SKM-1 treated with dmso at 0.1 percent for 144 hours (cell line): ENCODE measurements around the gene USP31.

Experiments used
- DNase-seq: peaks from one replicate; lab custom pipeline; 2025; ENCODE audit not compliant: unreplicated experiment; lab: John Stamatoyannopoulos, UW

The USP31 gene, protein sequence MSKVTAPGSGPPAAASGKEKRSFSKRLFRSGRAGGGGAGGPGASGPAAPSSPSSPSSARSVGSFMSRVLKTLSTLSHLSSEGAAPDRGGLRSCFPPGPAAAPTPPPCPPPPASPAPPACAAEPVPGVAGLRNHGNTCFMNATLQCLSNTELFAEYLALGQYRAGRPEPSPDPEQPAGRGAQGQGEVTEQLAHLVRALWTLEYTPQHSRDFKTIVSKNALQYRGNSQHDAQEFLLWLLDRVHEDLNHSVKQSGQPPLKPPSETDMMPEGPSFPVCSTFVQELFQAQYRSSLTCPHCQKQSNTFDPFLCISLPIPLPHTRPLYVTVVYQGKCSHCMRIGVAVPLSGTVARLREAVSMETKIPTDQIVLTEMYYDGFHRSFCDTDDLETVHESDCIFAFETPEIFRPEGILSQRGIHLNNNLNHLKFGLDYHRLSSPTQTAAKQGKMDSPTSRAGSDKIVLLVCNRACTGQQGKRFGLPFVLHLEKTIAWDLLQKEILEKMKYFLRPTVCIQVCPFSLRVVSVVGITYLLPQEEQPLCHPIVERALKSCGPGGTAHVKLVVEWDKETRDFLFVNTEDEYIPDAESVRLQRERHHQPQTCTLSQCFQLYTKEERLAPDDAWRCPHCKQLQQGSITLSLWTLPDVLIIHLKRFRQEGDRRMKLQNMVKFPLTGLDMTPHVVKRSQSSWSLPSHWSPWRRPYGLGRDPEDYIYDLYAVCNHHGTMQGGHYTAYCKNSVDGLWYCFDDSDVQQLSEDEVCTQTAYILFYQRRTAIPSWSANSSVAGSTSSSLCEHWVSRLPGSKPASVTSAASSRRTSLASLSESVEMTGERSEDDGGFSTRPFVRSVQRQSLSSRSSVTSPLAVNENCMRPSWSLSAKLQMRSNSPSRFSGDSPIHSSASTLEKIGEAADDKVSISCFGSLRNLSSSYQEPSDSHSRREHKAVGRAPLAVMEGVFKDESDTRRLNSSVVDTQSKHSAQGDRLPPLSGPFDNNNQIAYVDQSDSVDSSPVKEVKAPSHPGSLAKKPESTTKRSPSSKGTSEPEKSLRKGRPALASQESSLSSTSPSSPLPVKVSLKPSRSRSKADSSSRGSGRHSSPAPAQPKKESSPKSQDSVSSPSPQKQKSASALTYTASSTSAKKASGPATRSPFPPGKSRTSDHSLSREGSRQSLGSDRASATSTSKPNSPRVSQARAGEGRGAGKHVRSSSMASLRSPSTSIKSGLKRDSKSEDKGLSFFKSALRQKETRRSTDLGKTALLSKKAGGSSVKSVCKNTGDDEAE (N-terminal part only)

DNA sequence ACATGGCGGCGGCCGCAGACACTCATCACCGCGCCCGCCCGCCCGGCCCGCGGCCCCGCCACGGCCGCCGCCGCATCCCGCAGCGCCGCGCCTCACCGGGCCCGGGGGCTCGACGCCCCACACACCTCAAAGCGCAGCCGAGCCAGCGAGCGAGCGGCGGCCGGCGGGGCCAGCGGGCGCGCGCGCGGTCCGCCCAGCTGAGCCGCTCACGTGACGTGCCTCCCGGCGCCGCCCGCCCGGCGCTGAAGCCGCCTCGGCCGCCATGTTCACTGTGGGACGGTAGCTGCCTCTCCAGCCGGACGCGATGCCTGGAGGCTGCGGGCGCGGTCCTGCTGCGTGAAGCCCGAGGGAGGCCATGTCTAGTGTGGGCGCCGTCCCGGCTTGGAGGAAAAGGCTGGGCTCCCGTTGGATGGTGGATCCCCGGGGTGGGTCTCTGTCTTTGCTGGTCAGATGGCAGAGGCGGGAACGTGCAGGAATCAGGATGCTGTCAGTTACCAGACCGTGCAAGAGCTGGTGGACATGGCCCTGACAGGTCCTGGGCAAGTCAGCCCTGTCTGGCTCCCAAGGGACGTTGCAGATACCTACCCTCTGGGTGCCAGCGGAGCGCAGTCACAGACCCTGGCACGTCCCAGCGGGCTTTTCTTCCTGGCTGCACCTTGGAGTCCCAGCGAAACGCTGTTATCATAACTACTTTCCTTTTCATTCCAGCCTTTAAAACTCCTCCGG is at the start of gene USP31:
TSS of gene USP31 (minus strand) at position 186 of the 726 bp plus-strand sequence. CDS start at position 4, 182 bp downstream.
- peak; percentile 94 for DNase-seq

DNA sequence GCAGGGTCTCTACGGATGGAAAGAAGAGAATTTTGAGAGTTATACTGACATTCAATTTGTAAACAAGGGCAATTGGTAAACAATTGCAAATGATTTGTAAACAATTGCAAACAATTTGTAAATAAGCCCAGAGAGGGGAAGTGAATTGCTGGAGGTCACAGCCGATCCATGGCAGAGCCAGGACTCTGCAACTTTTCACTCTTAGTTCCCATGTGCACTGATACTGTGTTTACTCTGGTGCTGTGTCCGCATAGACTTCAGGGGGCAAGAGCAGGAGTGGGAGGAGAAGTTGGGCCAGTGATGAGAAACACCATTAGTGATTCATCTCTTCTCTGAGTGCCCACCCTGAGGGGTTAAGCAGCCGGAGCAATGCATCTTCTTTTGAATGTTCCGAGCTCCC is 47.3 kb upstream of the USP31 start:
- DNase-seq: no peak

GRCh38 chr16:23195366-23195978 is 46.2 kb upstream of the USP31 start:
- DNase-seq: no peak

GRCh38 chr16:23194497-23195221 is 45.4 kb upstream of the USP31 start:
- no peak for DNase-seq

DNA sequence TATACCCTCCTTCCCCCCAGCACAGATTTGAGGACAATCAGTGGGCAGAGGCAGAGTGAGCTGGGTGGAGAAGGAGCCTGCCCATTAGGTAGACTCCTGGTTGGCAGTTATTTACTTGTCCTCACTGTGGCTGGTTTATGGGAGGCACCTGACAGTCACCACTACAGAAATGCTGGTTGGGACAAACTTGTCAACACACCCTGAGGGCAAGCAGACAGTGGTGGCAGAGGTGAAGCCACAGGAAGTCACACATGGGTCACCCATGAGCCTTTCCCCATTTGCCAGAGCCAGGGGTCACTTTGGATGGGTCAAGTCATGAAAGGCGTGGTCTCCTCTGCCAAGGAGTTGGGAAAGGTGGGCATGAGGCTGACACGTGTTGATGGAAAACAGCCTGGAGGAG is 39.7 kb upstream of the USP31 start:
- no peak for DNase-seq

DNA sequence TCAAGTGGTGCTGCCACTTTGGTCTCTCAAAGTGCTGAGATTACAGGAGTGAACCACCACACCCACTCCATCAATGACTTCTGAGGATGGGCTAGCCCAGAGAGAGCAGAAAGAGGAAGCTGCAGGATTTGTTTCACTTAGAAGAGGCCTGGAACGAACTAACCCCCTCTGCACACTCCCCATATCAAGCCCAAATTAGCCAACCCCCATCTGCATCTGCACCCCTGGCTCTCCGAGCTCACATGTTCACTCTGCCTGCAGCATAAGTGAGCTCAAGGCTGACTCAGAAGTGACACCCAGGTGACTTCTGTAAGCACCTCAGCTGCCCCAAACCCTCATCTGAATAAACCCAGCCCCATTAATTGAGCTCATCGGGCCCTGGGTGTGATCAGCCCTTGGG is 38.1 kb upstream of the USP31 start:
- DNase-seq: no peak

DNA sequence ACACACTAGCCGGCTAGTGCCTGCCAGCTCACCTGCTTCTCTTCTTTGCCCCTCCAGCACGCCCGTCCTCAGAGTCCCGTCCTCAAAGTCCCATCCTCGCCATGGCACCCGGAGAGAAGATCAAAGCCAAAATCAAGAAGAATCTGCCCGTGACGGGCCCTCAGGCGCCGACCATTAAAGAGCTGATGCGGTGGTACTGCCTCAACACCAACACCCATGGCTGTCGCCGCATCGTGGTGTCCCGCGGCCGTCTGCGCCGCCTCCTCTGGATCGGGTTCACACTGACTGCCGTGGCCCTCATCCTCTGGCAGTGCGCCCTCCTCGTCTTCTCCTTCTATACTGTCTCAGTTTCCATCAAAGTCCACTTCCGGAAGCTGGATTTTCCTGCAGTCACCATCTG is 36.9 kb upstream of the USP31 start:
- no peak for DNase-seq

- no peak for DNase-seq
Observed at GRCh38 chr16:23185656-23186055, 36.4 kb upstream of the USP31 start.

DNA sequence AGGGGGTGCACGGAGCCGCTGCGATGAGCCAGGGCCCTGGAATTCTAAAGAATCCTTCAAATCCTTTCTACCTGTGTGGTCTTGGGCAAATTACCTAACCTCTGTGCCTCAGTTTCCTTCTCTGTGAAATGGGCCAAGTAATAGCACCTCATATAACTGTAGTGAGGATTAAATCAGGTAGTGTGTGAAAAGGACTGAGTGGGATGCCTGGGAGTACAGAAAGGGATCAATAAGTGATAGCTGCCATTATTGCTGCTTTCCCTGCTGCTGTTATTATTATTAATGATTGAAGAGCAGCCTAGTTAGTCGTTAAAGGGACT is 34.3 kb upstream of the USP31 start:
- DNase-seq: no peak

DNA sequence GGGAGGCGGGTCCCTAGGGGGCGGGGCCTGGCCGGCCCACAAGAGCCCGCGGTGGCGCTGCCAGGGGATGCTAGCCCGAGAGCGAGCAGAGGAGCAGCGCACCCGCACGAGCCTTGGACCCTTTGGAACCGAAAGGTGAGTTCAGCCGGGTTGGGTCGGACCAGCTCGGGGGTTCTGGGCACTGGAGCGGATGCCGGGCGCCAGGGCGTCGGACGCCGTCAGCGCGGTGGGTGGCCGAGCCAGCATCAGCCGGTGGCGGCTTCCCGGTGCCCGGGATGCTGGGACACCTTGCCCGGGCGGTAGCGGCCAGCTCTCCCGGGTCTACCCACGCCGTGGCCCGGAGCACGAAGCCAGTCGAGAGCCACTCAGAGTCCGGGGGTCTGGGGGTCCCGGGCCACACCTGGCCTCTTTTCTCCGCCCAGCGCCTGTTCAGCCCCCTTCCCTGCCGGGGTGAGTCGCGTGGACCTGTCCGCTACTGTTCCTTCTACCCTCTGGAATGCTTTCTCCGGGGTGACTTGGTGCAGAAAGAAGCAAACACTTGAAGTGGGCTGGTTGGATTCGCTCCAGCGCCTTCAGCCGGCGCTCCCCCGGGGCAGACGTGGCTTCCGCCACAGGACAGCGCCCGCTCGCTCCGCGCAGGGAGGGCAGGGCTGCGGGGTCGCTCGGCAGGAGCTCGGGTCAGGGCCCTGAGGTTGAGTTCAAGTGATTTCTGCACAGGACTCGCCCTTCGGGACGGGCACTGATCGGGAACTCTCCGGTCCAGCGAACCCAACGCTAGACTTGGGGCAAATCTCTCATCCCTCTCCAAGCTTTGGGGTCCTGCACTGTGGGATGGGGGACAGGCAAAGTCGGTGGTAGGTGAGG is 33.7 kb upstream of the USP31 start, which contains the start of gene SCNN1G:
TSS of gene SCNN1G (plus strand) at position 67 of the 864 bp plus-strand sequence. CDS start 3,527 bp downstream, outside the sequence.
- DNase-seq: no peak

- DNase-seq: peak; percentile 34
Observed at GRCh38 chr16:23182206-23182678, 33.0 kb upstream of the USP31 start.

GRCh38 chr16:23181506-23181905 is 32.3 kb upstream of the USP31 start:
- no peak for DNase-seq

DNA sequence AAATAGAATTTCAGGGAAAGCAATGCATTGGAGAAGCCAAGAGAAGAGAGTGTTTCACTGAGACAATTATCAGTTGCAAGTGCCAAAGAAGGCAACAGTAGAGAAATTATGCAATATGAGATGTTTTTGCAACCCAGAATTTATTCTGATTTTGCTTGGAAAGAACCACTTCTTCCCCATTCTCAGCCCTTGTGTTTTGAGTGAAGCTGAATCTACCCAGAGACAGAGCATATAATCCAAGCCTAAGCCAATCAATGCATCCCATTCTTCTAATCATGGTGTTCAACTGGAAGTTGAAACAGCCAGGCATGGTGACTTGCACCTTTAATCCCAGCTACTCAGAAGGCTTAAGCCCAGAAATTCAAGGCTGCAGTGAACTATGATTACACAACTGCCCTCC is 26.4 kb upstream of the USP31 start:
- DNase-seq: no peak

DNA sequence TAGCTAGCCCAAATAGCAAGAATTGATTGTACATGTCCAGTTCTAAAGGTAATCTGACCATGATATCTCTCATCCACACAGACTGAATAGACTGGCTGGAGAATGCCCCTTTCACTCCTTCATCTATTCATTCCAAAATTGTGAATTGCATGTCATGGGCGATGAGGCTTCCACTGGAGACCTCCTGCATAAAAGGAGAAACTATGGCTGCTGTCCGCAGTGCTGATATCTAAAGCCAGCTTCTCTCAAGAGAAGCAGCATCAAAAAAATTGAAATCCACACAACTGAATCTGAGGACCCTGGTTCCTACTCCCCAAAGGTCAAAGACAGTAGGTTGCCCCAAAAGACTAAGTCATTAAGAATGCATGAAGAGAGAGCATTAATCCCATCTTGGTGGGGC is 25.4 kb upstream of the USP31 start:
- no peak for DNase-seq

DNA sequence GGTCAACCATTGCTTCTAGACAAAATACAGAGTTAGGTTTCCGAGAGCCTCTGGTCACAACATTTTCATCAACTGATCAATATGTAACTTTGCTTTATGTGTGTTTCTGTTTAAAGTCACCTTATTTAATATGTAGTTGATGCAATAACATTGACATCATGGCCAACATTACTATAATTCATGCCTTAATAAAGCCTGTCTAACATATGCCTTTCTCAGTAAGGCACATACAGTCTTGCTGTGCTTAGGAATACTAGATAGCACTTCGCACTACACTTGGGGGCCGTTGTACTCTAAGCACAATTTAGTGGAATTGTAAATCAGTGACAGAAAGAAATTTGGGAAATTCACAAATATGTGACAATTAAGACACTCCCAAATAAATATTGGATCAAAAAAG is 23.7 kb upstream of the USP31 start:
- no peak for DNase-seq

- DNase-seq: no peak
Observed at GRCh38 chr16:23172583-23172982, 23.3 kb upstream of the USP31 start.

DNA sequence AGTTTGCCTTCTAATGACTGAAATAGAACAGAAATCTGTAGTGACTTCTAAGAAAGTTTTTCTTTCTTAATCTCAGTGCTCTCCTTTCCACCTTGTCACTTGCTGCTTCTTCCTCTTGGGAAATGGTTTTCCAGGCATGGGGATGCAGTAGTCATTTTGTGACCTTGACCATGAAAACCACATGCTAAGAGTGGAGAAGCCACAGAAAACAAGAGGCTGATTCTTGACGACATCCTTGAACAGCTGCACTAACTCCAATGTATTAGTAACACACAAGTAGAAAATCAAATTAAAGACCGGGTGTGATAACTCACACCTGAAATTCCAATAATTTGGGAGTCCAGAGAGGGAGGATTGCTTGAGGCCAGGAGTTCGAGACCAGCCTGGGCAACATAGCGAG is 15.5 kb upstream of the USP31 start:
- no peak for DNase-seq

GRCh38 chr16:23163921-23164320 is 14.7 kb upstream of the USP31 start:
- DNase-seq: no peak
